NB4 (cell line): ENCODE results near the gene MAST1.

Source experiments
- DNase-seq: peaks from one replicate; pipeline ENCODE4 v3.0.0; 2010; ENCODE audit warnings: low read depth
- H3K4me3 ChIP-seq: one replicate; pipeline ENCODE4 v1.5.1; 2011; ENCODE audit warnings: mild to moderate bottlenecking, low read depth, low read length, moderate library complexity
- MAX ChIP-seq: IDR thresholded peaks from 2 replicates; pipeline ENCODE4 v1.6.1; 2011; ENCODE audit warnings: low read depth, low read length
- MYC ChIP-seq: IDR thresholded peaks from 2 replicates; pipeline ENCODE4 v1.6.1; 2011; ENCODE audit warnings: low read depth, low read length
- POLR2A ChIP-seq: IDR thresholded peaks from 2 replicates; pipeline ENCODE4 v1.6.1; 2011; ENCODE audit warnings: mild to moderate bottlenecking; ENCODE audit not compliant: insufficient read length; ENCODE audit errors: extremely low read depth
- TF ChIP-seq, protein P1 (sequence below): IDR thresholded peaks from one replicate; pipeline ENCODE4 v1.5.1; 2012; ENCODE audit warnings: low read depth, low read length

MAST1 gene

GRCh38 chr19:12847159-12848139 lies 9.1 kb downstream of the MAST1 start:
- DNase-seq: peak; percentile 83
- TF ChIP-seq, protein P1, sequence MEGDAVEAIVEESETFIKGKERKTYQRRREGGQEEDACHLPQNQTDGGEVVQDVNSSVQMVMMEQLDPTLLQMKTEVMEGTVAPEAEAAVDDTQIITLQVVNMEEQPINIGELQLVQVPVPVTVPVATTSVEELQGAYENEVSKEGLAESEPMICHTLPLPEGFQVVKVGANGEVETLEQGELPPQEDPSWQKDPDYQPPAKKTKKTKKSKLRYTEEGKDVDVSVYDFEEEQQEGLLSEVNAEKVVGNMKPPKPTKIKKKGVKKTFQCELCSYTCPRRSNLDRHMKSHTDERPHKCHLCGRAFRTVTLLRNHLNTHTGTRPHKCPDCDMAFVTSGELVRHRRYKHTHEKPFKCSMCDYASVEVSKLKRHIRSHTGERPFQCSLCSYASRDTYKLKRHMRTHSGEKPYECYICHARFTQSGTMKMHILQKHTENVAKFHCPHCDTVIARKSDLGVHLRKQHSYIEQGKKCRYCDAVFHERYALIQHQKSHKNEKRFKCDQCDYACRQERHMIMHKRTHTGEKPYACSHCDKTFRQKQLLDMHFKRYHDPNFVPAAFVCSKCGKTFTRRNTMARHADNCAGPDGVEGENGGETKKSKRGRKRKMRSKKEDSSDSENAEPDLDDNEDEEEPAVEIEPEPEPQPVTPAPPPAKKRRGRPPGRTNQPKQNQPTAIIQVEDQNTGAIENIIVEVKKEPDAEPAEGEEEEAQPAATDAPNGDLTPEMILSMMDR: peak; percentile 90
- TF ChIP-seq MAX (peak; percentile 60), MYC (no peak)
- H3K4me3 ChIP-seq: no peak overlapping the region

DNA sequence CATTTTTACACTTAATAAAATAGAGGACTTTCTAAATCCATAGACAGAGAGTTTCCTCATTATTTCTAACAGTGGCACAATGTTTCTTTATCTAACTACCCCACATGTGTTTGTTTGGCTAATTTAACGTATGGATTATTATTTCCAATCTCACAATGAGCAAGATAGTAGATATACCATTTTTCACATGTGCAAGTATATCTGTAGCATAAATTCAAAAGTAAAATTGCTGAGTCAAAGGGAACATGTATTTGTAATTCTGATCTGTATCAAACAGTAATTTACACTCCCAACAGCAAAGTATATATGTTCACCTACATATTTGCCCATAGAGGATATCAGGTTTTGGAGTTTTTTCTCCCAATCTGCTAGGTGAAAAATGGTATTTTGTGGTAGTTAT lies 18.3 kb downstream of the MAST1 start:
- DNase-seq: no peak
- TF ChIP-seq POLR2A (no peak), MYC (no peak), MAX (no peak)
- TF ChIP-seq, protein P1: no peak
- no peak overlapping the region for H3K4me3 ChIP-seq

DNA sequence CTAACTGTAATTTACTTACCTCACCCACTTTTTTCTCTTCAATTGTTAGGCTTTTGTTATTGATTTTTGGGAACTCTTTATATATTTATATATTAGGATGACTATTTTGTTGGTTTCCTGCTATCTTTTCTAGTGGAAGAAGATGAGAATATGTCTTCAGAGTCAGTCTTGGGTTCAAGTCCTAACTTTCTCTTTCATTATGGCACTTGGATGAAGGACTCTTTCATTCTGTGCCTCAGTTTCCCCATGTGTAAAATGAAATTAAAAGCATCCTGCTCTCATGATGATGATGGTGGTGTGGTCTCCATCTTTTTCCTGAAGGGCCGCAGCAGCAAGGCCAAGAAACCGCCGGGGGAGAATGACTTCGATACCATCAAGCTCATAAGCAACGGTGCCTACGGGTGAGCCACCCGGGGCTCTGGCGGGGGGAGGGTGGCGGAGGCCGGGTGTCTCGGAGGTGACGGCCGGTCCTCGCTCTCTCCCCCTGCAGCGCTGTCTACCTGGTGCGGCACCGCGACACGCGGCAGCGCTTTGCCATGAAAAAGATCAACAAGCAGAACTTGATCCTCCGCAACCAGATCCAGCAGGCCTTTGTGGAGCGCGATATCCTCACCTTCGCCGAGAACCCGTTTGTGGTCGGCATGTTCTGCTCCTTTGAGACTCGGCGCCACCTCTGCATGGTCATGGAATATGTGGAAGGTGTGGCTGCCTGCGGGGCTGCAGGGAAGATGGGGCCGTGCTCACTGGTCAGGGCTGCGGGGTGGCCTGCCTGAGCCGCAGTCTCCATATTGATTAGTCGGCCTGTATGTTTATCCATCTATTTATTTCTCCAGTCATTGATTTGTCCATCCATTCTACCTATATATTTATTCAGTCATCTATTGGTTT lies 20.0 kb downstream of the MAST1 start:
- DNase-seq: no peak
- TF ChIP-seq, protein P1: no peak
- TF ChIP-seq MYC (no peak), POLR2A (no peak), MAX (no peak)
- no peak overlapping the region for H3K4me3 ChIP-seq

GRCh38 chr19:12859546-12859945 lies 21.2 kb downstream of the MAST1 start:
- no peak overlapping the region for H3K4me3 ChIP-seq
- TF ChIP-seq, protein P1: no peak
- no peak for TF ChIP-seq MYC
- TF ChIP-seq POLR2A: no peak
- TF ChIP-seq MAX: no peak
- DNase-seq: no peak

DNA sequence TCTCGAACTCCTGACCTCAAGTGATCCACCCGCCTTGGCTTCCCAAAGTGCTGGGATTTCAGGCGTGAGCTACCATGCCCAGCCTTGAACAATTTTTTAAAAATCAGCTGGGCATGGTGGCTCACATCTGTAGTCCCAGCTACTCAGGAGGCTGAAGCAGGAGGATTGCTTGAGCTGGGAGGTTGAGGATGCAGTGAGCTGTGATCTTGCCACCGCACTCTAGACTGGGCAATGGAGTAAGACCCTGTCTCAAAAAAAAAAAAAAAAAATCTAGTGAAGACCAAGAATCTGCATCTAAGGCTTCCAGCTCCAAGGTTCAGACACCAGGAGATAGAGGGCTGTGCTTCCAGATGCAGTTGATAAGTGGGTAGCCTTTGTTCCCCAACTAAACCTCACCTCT lies 25.8 kb downstream of the MAST1 start:
- H3K4me3 ChIP-seq: no peak overlapping the region

More for the DNA sequence above, 25.8 kb downstream of the MAST1 start:
- TF ChIP-seq, protein P1: no peak
- TF ChIP-seq POLR2A: no peak
- TF ChIP-seq MAX: no peak
- TF ChIP-seq MYC: no peak
- DNase-seq: no peak
